NCI-H748 (cell line): ENCODE data around the gene MRPS2.
"Not testable (repeated sequence)": the region's sequence is repeated elsewhere in the genome, so short reads cannot be mapped to it uniquely, and the experiment has no call there.

ENCODE experiments used
- DNase-seq: peaks from one replicate; lab custom pipeline; 2025; ENCODE audit not compliant: unreplicated experiment; lab: John Stamatoyannopoulos, UW

MRPS2 gene

DNA sequence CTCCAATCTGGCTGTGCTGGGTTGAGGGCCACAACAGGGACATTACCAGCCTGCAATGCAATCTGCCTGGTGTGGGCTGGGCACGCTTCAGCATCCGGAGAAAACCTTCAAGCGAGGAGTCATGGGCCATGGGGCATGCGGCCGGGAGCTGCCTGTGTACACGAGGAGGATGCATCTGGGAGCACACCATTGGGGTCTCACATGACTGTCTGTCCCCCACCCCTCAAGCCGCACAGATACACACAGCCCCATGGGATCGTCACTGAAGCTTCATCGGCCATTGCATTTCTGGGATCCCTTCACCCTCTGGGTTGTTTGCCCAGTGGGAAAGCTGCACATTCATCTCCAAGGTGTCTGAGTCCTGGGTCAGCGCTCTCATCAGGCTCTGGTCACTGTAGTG is 30.6 kb downstream of the MRPS2 start:
- DNase-seq, result no peak

DNA sequence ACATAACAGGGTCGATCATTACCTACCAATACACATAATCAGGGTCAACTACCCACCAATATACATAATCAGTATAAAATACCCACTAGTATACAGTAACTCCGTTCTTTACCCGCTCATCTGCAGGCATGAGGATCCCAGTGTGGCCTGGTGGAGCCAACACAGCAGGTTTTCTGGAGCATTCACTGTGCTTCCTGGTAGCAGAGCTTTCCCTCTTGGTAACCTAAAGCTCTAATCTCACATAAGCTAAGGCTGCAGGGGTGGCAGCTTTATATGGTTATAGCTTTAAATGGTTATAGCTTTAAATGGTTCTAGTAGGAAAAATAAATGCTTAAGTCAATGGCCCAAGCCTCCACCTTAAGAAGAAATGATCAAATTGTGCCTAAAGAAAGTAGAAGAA is 32.6 kb downstream of the MRPS2 start:
- no peak for DNase-seq

DNA sequence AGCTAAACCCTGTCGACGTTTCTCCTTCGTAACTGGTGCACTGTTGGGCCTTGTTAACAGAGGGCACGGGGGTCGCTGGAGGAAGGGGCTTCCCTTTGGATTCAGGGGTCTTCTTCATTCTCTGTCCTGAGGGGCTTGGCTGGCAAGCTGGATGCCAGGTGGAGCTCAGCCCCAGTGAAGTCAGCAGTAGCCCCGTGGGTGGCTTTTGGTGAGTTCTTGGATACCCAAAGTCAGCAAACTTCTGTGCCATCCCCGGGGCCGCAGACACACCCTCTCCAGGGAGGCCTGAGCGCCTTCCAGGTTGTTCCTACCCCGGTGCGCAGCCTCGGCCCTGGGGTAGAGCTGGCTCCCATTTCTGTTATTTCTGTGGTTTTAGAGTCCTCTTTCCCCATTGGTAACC is 33.2 kb downstream of the MRPS2 start:
- no peak for DNase-seq

DNA sequence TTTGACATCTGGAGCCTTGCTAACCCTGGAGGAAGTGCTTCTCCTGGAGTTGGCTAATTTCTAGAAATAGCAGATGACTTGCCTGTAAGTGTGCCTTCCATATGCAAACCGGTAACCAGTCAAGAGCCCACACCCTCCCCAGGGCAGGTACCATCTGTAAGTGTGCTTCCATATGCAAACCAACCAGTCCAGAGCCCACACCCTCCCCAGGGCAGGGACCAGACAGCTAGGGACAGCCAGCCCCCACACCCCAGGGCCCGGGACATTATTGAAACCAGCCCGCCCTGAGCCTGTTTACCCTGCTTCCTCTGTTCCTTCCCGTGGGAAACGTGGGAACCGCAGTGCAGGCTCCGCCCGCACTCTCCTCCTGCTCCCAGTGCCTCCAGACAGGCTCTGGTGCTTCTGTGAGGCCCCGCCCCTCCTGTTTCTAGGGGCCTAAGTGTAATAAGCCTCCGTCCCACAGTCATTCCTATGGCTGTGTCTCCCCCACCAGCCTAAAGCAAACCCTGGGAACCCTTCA is 33.8 kb downstream of the MRPS2 start:
- not testable (repeated sequence) for DNase-seq

DNA sequence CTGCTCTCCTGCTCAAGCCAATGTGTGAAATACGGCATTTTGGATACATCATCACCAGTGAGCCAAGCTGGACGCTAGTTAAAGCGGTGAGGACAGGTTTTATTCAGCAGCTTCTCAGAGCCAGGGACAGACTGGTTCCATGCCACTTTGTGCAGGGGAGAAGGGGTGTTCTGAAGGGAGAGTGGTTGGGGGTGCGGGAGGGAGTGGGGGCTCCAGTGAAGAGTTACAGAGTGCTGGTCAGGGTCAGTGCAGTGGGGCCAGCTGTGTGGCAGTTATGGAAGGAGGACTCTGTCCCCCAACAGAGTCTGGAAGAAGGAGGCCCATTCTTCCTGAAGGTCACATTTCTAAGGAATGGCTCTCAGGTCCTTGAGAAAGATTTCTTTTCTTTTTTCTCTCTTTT is 34.3 kb downstream of the MRPS2 start:
- not testable (repeated sequence) for DNase-seq

DNA sequence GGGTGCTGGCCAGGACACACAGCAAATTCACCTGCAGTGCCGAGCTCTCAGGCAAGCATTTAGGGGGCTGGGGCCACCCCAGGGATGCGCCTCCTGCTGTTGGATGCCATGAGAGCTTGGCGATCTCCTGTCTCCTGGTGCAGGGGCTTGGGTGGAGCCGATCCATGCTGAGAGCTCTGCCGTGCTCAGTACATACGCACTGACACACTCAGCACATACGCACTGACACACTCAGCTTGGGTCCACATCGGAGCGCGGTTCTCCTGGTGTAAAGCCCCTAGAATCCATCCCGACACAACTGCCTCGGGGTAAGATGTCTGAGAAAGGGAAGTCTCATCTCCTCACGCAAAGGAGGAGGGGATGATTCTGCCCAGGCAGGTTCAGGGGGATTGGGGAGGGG is 35.1 kb downstream of the MRPS2 start:
- DNase-seq, result not testable (repeated sequence)

DNA sequence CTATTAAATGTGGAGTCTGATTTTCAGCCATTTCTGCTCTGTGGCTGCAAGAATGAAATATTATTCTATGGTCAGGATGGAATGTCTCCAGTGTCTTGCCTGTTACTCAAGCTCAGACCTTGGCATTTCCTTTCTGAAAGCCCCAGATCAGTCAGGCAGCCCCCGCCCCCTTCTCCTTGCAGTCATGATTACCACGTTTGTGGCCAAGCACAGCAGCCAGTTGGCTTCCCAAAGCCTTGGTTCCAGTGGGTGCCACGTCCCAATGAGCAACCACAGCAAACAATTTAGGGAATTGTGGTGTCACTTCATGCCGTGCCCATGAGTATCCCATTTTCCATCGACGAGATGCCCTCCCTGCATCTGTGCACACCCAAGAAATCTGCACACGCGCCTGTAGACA is 35.7 kb downstream of the MRPS2 start:
- DNase-seq, result no peak

DNA sequence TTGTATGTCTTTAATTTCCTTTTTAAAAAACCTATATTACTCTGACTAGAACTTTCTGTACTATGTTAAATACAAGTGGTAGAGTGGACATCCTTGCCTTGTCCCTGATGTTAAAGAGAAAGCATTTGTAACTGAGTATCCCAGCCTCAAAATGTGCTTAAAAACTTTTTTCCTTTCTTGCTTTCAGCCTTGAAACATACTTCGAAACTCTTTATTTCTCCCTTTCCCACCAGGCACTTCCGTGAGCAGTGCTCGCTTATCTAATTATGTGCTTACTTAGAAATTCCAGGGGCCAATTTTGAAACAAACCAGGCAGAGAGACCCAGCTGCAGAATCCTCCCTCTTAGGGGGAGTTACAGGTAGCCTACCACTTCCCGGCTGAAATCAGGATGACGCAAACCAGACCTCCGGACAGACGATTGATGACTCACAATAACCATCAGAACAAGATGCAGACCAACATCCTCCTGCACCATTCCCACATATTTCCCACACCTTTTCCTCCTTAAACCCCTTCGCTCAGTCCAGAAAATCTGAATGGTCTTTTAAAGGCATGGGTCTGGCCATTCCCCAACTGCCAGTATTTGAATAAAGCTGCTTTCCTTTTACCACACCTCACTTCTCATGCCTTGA is 42.9 kb downstream of the MRPS2 start:
- DNase-seq, result not testable (repeated sequence)

DNA sequence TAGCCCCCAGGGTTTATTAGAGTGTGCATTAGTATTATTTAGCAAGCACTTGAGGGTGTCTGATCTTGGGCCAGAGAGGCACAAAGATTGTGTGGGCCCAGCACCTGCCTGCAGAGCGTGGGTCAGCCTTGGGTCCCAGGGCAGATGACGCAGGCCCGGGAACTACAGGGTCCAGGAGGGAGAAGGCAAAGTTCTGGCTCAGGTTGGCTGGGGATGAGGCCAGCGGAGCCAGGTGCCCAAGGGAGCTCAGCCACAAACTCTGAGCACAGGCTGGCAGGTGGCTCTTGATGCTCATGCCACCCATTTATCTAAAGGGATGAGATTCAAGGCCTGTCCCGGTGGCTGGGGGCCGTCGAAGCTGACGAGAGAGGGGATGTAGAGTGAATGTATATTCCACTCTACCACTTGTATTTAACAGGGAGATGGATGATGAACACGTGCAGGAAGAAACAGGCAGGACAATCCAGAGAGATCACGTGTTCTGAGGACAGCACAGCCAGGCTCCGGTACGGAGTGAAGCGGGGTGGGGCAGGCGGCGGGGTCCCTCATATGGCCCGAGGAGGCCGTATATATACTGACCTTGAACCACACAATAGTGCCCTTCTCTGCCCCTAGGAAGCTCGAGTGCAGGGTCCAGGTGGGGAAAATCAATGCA is 44.6 kb downstream of the MRPS2 start:
- DNase-seq, result no peak

DNA sequence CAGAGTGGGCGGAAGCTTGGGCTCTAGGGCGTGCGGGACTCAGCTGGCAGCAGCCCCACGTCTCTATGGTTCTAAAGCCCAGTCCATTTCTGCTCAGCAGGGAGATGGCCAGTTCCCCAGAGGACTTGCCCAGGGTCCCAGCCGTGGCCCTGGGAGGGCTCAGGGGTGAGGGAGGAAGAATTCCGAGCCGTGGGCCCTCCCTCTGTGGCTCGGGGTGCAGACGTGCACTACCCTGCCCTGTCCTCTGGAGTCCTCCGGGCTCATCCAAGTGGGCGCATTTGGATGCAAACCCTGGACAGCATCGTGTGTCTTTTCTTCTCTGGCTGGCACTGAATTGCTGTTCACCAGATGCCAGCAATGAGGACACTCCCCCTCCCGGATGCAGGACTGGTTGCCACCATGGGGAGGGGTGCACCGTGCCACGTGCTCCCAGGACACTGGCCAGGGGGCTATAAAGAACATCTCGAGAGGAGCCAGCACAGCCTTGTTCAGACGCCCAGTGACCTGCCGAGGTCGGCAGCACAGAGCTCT is 45.2 kb downstream of the MRPS2 start, which contains the start of gene OBP2A:
OBP2A (plus strand) TSS at position 481 of the 531 bp plus-strand sequence. CDS start 55 bp downstream, outside the sequence.
- DNase-seq, result not testable (repeated sequence)

DNA sequence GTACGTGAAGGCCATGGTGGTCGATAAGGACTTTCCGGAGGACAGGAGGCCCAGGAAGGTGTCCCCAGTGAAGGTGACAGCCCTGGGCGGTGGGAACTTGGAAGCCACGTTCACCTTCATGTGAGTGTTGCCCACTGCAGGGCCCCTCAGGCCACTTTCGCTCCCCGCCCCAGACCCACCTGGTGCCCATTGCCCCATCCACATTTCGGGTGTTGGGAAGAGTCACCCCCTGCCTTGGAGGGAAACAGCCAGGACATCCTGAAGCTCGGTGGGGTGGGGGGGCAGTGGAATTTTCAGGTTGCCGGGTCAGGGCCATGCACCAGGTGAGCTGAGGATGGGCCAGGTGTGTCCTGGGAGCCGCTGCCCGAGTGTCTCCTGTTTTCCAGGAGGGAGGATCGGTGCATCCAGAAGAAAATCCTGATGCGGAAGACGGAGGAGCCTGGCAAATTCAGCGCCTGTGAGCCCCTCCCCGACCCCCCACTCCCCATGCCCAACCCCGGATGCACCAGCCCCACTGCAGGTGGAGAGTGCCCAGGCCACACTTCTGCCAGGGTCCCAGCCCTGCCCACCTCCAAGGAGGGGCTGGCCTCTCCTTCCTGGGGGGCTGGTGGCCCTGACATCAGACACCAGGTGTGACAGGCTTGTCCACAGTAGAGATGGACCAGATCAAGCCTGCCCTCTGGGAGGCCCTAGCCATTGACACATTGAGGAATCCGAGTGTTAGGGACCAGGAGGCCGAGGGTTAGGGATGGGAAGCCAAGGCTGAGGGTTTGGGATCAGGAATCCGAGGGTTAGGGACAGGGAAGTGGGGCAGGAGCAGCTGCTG is 46.5 kb downstream of the MRPS2 start:
- not testable (repeated sequence) for DNase-seq

DNA sequence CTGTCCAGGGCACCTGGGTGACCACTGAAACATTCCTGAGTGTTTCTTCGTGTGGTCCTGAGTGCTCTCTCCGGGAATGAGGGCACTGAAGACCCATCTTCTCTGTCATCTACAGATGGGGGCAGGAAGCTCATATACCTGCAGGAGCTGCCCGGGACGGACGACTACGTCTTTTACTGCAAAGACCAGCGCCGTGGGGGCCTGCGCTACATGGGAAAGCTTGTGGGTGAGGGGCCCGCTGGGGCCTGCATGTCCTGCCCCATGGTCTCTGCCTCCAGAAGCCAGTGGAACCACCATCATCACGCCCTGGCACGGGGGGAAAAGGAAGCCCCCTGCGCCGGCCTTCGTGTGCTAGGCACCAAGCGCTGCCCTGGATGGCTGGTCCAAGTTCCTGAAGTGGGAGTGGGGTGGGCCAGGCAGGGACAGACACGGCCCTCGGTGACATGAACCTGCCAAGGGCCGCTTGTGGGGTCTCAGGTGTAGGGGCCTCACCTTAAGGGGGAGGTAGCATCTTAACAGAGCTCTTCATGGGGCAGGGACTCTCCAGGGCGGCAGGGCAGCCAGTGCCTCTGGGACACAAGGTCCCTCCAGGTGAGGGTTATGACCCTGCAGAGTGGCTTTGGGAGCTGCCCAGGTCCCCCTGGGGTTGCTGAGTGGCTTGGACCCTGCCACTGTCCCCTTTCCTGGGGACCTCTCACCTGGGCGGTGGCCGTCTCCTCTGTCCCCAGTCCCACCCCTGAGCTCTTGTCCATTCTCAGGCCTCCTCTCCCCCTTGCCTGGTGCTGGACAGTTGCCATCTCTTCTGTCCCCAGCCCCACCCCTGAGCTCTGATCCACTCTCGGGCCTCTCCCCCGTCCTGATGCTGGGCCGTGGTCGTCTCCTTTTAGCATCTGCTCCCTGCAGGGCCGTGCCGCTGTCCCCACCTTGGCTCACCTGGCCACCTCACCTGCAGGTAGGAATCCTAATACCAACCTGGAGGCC is 47.6 kb downstream of the MRPS2 start:
- no peak for DNase-seq

DNA sequence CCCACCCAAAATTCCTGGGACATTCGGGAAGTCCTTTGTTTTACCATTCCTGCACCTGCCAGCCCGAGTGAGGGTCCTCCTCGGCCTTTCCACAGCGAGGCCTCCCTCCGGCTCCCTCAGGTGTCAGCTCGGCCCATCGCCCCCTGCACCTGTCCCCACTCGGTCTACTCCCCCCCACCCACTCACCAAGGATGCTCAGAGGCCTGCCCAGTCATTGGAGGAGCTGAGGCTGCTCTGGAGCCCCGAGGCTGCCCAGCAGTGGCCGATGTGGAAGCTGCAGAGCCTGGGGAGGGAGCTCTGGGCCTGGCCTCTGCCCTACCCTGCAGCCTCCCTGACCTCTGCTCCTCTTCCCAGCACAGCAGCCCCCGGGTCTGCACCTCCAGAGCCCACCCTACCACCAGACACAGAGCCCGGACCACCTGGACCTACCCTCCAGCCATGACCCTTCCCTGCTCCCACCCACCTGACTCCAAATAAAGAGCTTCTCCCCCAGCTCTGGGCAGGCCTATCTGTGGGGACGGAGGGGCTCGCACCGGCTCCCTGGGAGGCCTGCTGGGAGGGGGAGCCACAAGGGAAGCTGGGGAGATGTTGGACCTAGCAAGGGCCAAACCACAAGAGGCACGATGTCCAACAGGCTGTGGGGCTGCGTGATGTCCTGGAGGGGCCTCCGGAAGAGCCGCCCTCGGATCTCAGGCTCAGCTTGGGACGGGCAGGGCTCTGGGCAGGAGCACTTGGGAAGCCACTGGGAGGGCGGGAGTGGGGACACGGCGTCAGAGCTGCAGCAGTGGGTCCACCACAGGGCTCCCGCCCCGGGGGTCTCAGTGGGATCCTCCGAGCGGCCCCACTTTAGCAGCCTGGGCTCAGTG is 49.2 kb downstream of the MRPS2 start:
- not testable (repeated sequence) for DNase-seq

DNA sequence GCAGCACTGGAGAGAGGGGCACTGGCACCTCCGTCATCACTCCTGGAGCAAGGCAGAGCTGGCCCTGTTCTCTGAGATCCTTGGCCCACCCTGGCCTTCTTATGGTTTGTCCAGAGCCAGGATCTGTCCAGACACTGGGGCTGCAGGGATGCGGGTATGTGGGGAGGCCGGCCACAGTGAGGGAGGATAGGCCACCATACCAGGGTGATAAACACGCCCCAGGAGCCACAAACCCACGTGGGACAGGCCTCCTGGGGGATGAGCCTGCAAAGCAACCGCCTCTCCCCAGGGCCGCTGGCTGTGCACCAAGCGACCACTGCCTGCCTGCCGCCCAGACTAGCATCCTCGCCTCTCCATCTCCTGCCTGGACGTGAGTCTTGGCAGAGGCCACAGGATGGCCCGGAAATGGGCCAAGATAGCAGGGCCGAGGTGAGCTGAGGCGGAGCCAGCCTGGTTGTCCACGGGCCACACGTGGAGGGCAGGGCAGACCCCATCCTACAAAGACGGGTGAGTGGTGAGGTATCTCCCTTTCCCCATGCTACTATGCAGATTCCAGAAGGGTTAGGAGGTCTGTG is 49.9 kb downstream of the MRPS2 start:
- DNase-seq, result no peak

DNA sequence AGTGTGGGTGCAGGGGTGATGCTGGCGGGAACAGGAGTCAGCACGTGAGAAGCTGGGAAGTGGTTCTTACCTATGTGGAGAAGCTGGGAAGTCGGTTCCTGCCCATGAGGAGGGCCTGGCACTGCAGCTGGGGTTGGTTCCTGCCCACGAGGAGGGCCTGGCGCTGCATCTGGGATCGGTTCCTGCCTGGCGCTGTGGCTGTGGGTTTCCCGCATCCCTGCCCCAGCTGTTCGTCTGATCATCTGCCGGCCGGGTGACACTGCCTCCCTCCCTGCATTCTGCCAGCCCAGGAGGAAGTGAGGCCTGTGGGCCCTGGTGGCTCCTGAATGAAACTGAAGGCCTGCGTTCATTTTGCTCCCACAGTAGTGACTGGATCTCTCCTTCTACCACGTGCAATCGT is 50.5 kb downstream of the MRPS2 start:
- no peak for DNase-seq

DNA sequence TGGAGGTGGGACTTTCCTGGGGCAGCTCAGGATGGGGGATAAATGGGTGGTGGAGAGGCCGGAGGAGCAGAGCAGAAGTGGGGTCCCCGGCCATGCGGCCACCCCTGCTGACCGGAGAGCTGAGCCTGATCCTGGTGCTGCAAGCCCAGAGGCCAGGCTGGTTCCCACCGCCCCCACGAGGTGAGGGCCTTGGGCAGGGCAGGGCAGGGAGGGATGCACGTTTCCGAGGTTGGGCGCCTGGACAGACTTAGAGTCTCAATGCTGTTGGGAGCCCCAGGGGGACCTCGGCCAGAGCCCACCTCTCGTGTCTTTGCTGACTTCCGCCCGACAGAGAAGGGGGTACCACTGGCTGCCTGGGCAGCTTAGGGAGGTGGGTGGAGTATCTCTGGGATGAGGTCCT is 51.0 kb downstream of the MRPS2 start:
- no peak for DNase-seq

DNA sequence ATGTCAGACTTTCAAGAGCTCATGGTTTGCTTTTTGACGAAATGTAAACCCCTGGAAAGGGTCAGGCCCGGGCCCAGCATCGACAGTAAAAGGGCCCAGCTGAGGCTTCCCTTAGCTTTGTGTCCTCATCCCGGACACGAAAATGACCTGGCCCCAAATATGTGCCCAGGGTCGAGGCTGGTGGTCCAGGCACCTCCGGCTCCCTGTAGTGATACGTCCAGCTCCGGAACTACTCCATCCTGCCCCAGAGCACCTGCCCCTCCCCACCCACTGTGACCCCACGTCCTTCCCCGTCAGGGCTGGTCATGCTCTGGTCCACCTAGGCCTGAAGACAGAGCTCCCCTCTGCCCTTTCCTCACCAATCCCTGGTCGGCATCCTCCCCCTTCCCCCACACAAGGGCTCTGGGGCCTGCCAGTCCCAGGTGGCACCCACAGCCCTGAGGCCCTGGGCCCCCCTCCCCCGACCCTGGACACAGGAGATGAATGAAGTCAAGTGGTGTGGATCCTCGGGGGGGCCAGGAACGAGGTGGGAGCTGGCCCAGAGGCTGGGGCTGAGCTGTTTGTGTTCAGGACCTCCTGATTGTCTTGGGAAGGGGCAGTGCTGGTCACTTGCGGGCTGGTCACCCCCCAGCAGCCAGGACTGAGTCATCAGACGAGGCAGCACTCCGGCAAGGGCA is 51.7 kb downstream of the MRPS2 start:
- DNase-seq, result no peak

DNA sequence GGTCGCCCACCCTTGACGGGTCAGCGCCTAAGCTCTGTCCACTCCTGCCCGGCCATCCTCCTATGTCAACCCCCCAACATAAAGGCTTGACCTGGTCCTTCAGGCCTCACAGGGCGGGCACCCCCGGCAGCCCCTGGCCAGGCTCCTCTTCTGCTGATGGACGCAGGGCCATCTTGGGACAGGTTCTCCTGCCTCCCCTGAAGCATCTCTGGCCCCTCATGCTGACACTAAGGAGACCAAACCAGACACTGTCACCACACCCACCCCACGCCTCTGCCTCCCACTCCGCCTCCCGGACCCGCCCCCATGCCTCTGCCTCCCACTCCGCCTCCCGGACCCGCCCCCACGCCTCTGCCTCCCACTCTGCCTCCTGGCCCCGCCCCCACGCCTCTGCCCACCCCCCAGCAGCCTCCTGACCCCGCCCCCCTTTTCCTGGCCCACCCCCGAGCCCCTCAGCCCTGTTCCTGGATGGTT is 52.3 kb downstream of the MRPS2 start:
- no peak for DNase-seq
